Measurements from ENCODE around the gene ENO1. TPM values are rescaled to one million over a fixed set of nuclear protein-coding genes. Genes with fewer than 3 reads are reported as not detected.

ENO1 gene
- total RNA-seq, 1 donor from 2014 or later = 1,663 TPM

- Histone ChIP-seq H3K4me2 (ENCODE audit: low read length) (no peak overlapping the region), H3K79me2 (ENCODE audit: insufficient read depth, low read length) (no peaks in the 10 kb centered on the region), H3K36me3 (ENCODE audit: insufficient read depth, low read length) (no peaks in the 10 kb centered on the region), H3K9ac (ENCODE audit: low read length) (no peak overlapping the region), H2AFZ (ENCODE audit: low read depth, low read length) (no peak overlapping the region), H3K9me3 (ENCODE audit: insufficient read depth, low read depth, low read length) (peaks cover 12% of the 10 kb centered on the region), H3K27me3 (ENCODE audit: insufficient read depth, low read length) (peaks cover 20% of the 10 kb centered on the region), H3K4me1 (ENCODE audit: insufficient read depth, low read length) (no peaks in the 10 kb centered on the region), H3K27ac (ENCODE audit: low read depth, low read length) (no peak overlapping the region), H4K20me1 (ENCODE audit: insufficient read depth, low read length) (no peaks in the 10 kb centered on the region), H3K4me3 (ENCODE audit: insufficient read depth, low read depth, low read length) (no peak overlapping the region)
- DNase-seq (ENCODE audit: low read depth) = no peak
- H3K27ac Mint-ChIP-seq (ENCODE audit: unreplicated experiment) = no peak overlapping the region
- peaks cover 19% of the 10 kb centered on the region for H3K27me3 Mint-ChIP-seq (ENCODE audit: low read depth, unreplicated experiment)
- TF ChIP-seq EZH2 (IDR thresholded peaks at IDR 0.05; ENCODE audit: insufficient read depth, low read length) (no peak), CTCF (IDR thresholded peaks at IDR 0.05; ENCODE audit: insufficient read depth, low read depth, low read length) (no peak)
- peaks cover 6% of the 10 kb centered on the region for H3K36me3 Mint-ChIP-seq (ENCODE audit: low read depth, unreplicated experiment)
- H3K4me3 Mint-ChIP-seq (ENCODE audit: unreplicated experiment) = no peak overlapping the region
- FAIRE-seq = no peak
- H3K9me3 Mint-ChIP-seq (ENCODE audit: unreplicated experiment) = peaks cover 40% of the 10 kb centered on the region
- no peaks in the 10 kb centered on the region for H3K4me1 Mint-ChIP-seq (ENCODE audit: low read depth, unreplicated experiment)
These were observed 33.1 kb downstream of the ENO1 start for GRCh38 chr1:8845104-8846097.

- no peak overlapping the region for H3K27ac ChIP-seq (ENCODE audit: low read depth, low read length)
- no peak overlapping the region for H2AFZ ChIP-seq (ENCODE audit: low read depth, low read length)
- H3K4me1 Mint-ChIP-seq (ENCODE audit: low read depth, unreplicated experiment) = no peaks in the 10 kb centered on the region
- no peak for TF ChIP-seq CTCF (IDR thresholded peaks at IDR 0.05; ENCODE audit: insufficient read depth, low read depth, low read length)
- TF ChIP-seq EZH2 (IDR thresholded peaks at IDR 0.05; ENCODE audit: insufficient read depth, low read length) = no peak
- H3K36me3 Mint-ChIP-seq (ENCODE audit: low read depth, unreplicated experiment) = peaks cover 8% of the 10 kb centered on the region
- peaks cover 17% of the 10 kb centered on the region for H3K27me3 ChIP-seq (ENCODE audit: insufficient read depth, low read length)
- no peak overlapping the region for H3K9ac ChIP-seq (ENCODE audit: low read length)
- H3K79me2 ChIP-seq (ENCODE audit: insufficient read depth, low read length) = no peaks in the 10 kb centered on the region
- no peak overlapping the region for H3K4me3 Mint-ChIP-seq (ENCODE audit: unreplicated experiment)
- H3K4me2 ChIP-seq (ENCODE audit: low read length) = no peak overlapping the region
- H3K9me3 ChIP-seq (ENCODE audit: insufficient read depth, low read depth, low read length) = peaks cover 12% of the 10 kb centered on the region
- peaks cover 45% of the 10 kb centered on the region for H3K9me3 Mint-ChIP-seq (ENCODE audit: unreplicated experiment)
- peaks cover 19% of the 10 kb centered on the region for H3K27me3 Mint-ChIP-seq (ENCODE audit: low read depth, unreplicated experiment)
- FAIRE-seq (no peak), DNase-seq (ENCODE audit: low read depth) (no peak)
- no peak overlapping the region for H3K27ac Mint-ChIP-seq (ENCODE audit: unreplicated experiment)
- no peaks in the 10 kb centered on the region for H3K4me1 ChIP-seq (ENCODE audit: insufficient read depth, low read length)
- H3K4me3 ChIP-seq (ENCODE audit: insufficient read depth, low read depth, low read length) = no peak overlapping the region
- no peaks in the 10 kb centered on the region for H3K36me3 ChIP-seq (ENCODE audit: insufficient read depth, low read length)
- no peaks in the 10 kb centered on the region for H4K20me1 ChIP-seq (ENCODE audit: insufficient read depth, low read length)
These were observed 33.9 kb downstream of the ENO1 start for GRCh38 chr1:8844501-8845006.

All from astrocyte (in vitro differentiated cells and primary cell).